HepG2 (cell line): ENCODE measurements around the gene AK3. TPM values are rescaled to one million over a fixed set of nuclear protein-coding genes. Genes with fewer than 3 reads are reported as not detected.
"Not testable (repeated sequence)": the region's sequence is repeated elsewhere in the genome, so short reads cannot be mapped to it uniquely, and the experiment has no call there.

Source experiments
- ATAC-seq: fragments of 200-7000 bp; cut with Tn5 transposase; 3 replicates; pipeline ENCODE4 v1.9.1; 2020; ENCODE audit warnings: mild to moderate bottlenecking, moderate library complexity
- BruUV-seq: library from RNA; stranded (reverse); fragments of 400-500 nt; replicated peaks from 2 replicates; lab custom pipeline; 2021; lab: Mats Ljungman, UMichigan
- CTCF ChIA-PET: fragments of 300-600 bp; formaldehyde crosslinking; extraction: SDS; loops from one replicate; lab custom pipeline; 2021; ENCODE audit warnings: low total read pairs, inconsistent platforms, low intra/inter-chr PET ratio; lab: Yijun Ruan, JAX
- POLR2A ChIA-PET: fragments of 350-600 bp; sonication (Branson Sonifier 250); formaldehyde crosslinking; loops from one replicate; lab custom pipeline; 2020; ENCODE audit warnings: antibody characterized with exemption, inconsistent platforms; lab: Yijun Ruan, JAX
- DNase-seq: peaks from one replicate; pipeline ENCODE4 v3.0.0-alpha.2; 2015; ENCODE audit warnings: low spot score
- FAIRE-seq: peaks from 3 replicates; lab custom pipeline; 2011; peaks lifted over from hg19 to GRCh38; lab: Jason Lieb, UNC
- H2AFZ ChIP-seq: one replicate; pipeline ENCODE4 v1.6.1; 2011; ENCODE audit warnings: low read length, inconsistent platforms
- H3K27ac ChIP-seq: fragments of 300-600 bp; 3 replicates; pipeline ENCODE4 v1.8.0; 2011; ENCODE audit warnings: mixed run types, mild to moderate bottlenecking, mixed read lengths, low read length, inconsistent platforms; ENCODE audit not compliant: insufficient read depth; ENCODE audit errors: extremely low read length
- H3K27me3 ChIP-seq, 2 experiments: fragments of 200-600 bp in 1 of 2; 2 replicates in 1 of 2; 3 replicates in 1 of 2; pipeline versions ENCODE4 v1.6.0 to v1.8.0; 2011; ENCODE audit warnings: low read length in 2 of 2, mild to moderate bottlenecking in 2 of 2, moderate library complexity in 2 of 2, inconsistent platforms in 1 of 2; ENCODE audit not compliant: insufficient read depth in 2 of 2, control insufficient read depth in 1 of 2
- H3K36me3 ChIP-seq, 2 experiments: fragments of 200-600 bp in 1 of 2; replicated peaks in 1 of 2; 2 replicates in 1 of 2; 3 replicates in 1 of 2; pipeline versions ENCODE4 v1.5.1 to v1.8.0; 2011; ENCODE audit warnings: low read length in 2 of 2, inconsistent platforms in 1 of 2; ENCODE audit not compliant: insufficient read depth in 2 of 2, control insufficient read depth in 1 of 2
- H3K4me1 ChIP-seq: 2 replicates; pipeline ENCODE4 v1.5.1; 2012; ENCODE audit warnings: low read length, inconsistent platforms; ENCODE audit not compliant: insufficient read depth
- H3K4me2 ChIP-seq: 2 replicates; pipeline ENCODE4 v1.6.0; 2011; ENCODE audit warnings: low read depth, low read length, inconsistent platforms
- H3K4me3 ChIP-seq, 3 experiments: fragments of 200-600 bp in 1 of 3; sonication (generic), shearing (Covaris generic) in 1 of 3; replicated peaks in 1 of 3; 2 replicates each; pipeline ENCODE4 v1.5.1; 2011 to 2016; ENCODE audit warnings: low read length in 3 of 3, inconsistent platforms in 2 of 3, low read depth in 2 of 3, mild to moderate bottlenecking in 2 of 3, control low read depth in 1 of 3, mixed read lengths in 1 of 3; ENCODE audit not compliant: insufficient read depth in 1 of 3
- H3K79me2 ChIP-seq: one replicate; pipeline ENCODE4 v1.6.1; 2011; ENCODE audit warnings: low read length, inconsistent platforms; ENCODE audit not compliant: insufficient read depth
- H3K9ac ChIP-seq: 2 replicates; pipeline ENCODE4 v1.6.0; 2011; ENCODE audit warnings: mild to moderate bottlenecking, low read depth, low read length, inconsistent platforms; ENCODE audit not compliant: insufficient read depth
- H3K9me3 ChIP-seq: 2 replicates; pipeline ENCODE4 v1.5.1; 2012; ENCODE audit warnings: mild to moderate bottlenecking, low read length
- H4K20me1 ChIP-seq: 2 replicates; pipeline ENCODE4 v1.6.0; 2011; ENCODE audit warnings: inconsistent platforms, mild to moderate bottlenecking, low read length, moderate library complexity; ENCODE audit not compliant: insufficient read depth
- ESRRA ChIP-seq: sonication (generic); formaldehyde crosslinking; IDR thresholded peaks from 2 replicates; pipeline ENCODE4 v1.5.1; 2020; ENCODE audit warnings: mild to moderate bottlenecking, low read depth, missing genetic modification reagents
- KLF9 ChIP-seq: IDR thresholded peaks from 2 replicates; pipeline ENCODE4 v1.6.1; 2016; ENCODE audit warnings: low read depth
- POLR2AphosphoS2 ChIP-seq: IDR thresholded peaks from 2 replicates; pipeline ENCODE4 v1.6.1; 2011; ENCODE audit warnings: low read depth, low read length, improper control_type of control experiment
- PTBP1 ChIP-seq: fragments of 200-400 bp; formaldehyde crosslinking; IDR thresholded peaks from 2 replicates; pipeline ENCODE4 v1.6.1; 2018; ENCODE audit warnings: low read length, low read depth; ENCODE audit not compliant: poor library complexity, severe bottlenecking
- ZNF264 ChIP-seq: sonication (generic); formaldehyde crosslinking; IDR thresholded peaks from 2 replicates; pipeline ENCODE4 v1.4.0; 2020; ENCODE audit warnings: missing genetic modification reagents
- ZSCAN25 ChIP-seq: sonication (generic); formaldehyde crosslinking; IDR thresholded peaks from 2 replicates; pipeline ENCODE4 v1.8.0; 2022; ENCODE audit warnings: mild to moderate bottlenecking, missing genetic modification reagents
- WGBS: methylation state at CpG from one replicate; pipeline ENCODE4 v1.1.6; 2017; ENCODE audit warnings: low lambda C conversion rate; 5-methylcytosine and 5-hydroxymethylcytosine counted together
- in situ Hi-C: cut with HindIII; loops from 2 replicates; pipeline ENCODE4 v1.10.0; 2017; ENCODE audit warnings: low pct_unique_long_range_greater_than_20kb; ENCODE audit not compliant: extremely low pct_ligation_motif_present
- intact Hi-C: fragments of 100-400 bp; cut with micrococcal nuclease; formaldehyde crosslinking; loops from one replicate; pipeline ENCODE4 v1.10.0; 2022; ENCODE audit not compliant: unreplicated experiment
- polyA plus RNA-seq, 8 experiments: library from polyadenylated mRNA; depleted of rRNA in 3 of 8; stranded (reverse) in 7 of 8; unstranded in 1 of 8; fragments of >200 nt; fragmentation: Illumina TruSeq in 4 of 8; extraction: Trizol in 4 of 8; gene quantifications; 2 replicates each; pipeline versions ENCODE4 v1.2.1 to v1.2.3, GENCODE V29; 2011 to 2016; ENCODE audit warnings: low read depth in 4 of 8, missing spikeins in 1 of 8, mixed read lengths in 1 of 8; ENCODE audit not compliant: insufficient read depth in 1 of 8
- total RNA-seq, 5 experiments: library from RNA; depleted of rRNA; stranded (reverse); fragments of >200 nt; fragmentation: Illumina TruSeq; extraction: Trizol; gene quantifications; 2 replicates each; pipeline ENCODE4 v1.2.3, GENCODE V29; 2016; ENCODE audit warnings: low read depth in 1 of 5
- TF ChIP-seq, protein P1 (sequence below): sonication (generic); formaldehyde crosslinking; IDR thresholded peaks from 2 replicates; pipeline ENCODE4 v1.5.0; 2020; ENCODE audit warnings: missing genetic modification reagents, mild to moderate bottlenecking, borderline replicate concordance

Gene AK3
- total and polyA plus RNA-seq, 2 of the 13 experiments (the other 11 are each of a cell fraction or from before 2014, with no cell fraction given): 76.8 to 109 TPM

DNA sequence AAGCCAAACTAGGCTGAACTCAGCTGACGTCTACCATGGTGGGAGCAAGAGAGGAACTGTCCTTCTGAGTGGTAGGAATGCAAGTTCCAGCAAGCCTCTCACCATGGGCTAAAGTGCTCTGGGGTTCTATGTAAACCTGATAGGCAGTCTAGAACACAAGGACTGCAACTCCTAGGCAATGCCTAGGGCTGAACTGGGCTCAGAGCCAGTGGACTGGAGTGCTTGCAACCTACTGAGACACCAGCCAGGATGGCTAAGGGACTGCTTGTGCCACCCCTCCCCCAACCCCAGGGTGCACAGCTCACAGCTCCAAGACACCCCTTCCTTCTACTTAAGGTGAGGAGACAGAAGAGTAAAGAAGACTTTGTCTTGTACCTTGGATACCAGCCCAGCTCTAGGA lies 39.6 kb upstream of the AK3 start:
- Histone ChIP-seq H3K27me3 (no peaks in the 10 kb centered on the region; a peak in 1 of 5 replicates), H3K4me3 (no peak overlapping the region), H3K4me1 (peaks cover 7% of the 10 kb centered on the region; the same call in 1 of the 2 replicates), H4K20me1 (no peaks in the 10 kb centered on the region), H3K9me3 (no peaks in the 10 kb centered on the region), H3K9ac (no peak overlapping the region), H3K79me2 (no peaks in the 10 kb centered on the region), H3K27ac (no peak overlapping the region), H2AFZ (no peak overlapping the region), H3K36me3 (no peaks in the 10 kb centered on the region), H3K4me2 (no peak overlapping the region)
- CTCF ChIA-PET: no interaction called here
- intact Hi-C loops: no loop called here
- FAIRE-seq (no peak), ATAC-seq (no peak), DNase-seq (no peak)
- in situ Hi-C loops: no loop called here
- BruUV-seq: no TSS peak
- TF ChIP-seq POLR2AphosphoS2 (no peak), ZNF264 (CRISPR knock-in tag) (no peak), PTBP1 (no peak), KLF9 (no peak), ZSCAN25 (CRISPR knock-in tag) (no peak), ESRRA (CRISPR knock-in tag) (no peak)
- TF ChIP-seq, protein P1, sequence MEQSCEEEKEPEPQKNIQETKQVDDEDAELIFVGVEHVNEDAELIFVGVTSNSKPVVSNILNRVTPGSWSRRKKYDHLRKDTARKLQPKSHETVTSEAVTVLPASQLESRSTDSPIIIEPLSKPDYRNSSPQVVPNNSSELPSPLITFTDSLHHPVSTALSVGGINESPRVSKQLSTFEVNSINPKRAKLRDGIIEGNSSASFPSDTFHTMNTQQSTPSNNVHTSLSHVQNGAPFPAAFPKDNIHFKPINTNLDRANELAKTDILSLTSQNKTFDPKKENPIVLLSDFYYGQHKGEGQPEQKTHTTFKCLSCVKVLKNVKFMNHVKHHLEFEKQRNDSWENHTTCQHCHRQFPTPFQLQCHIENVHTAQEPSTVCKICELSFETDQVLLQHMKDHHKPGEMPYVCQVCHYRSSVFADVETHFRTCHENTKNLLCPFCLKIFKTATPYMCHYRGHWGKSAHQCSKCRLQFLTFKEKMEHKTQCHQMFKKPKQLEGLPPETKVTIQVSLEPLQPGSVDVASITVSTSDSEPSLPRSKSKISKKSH (CRISPR knock-in tag): no peak
- 38% methylated on average over 1 of the region's 1 CpG for WGBS
- POLR2A ChIA-PET: no interaction called here

DNA sequence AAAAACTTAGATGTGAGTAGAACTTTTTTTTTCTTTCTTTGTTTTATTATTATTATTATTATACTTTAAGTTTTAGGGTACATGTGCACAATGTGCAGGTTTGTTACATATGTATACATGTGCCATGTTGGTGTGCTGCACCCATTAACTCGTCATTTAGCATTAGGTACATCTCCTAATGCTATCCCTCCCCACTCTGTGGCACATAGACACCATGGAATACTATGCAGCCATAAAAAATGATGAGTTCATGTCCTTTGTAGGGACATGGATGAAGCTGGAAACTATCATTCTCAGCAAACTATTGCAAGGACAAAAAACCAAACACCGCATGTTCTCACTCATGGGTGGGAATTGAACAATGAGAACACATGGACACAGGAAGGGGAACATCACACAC lies 34.0 kb upstream of the AK3 start:
- H4K20me1 ChIP-seq, BruUV-seq, ATAC-seq, H3K27me3 ChIP-seq, H3K4me2 ChIP-seq, H3K4me1 ChIP-seq, H3K27ac ChIP-seq, H3K79me2 ChIP-seq, H3K9ac ChIP-seq, intact Hi-C loops, POLR2A ChIA-PET, H3K36me3 ChIP-seq, H3K9me3 ChIP-seq, FAIRE-seq, CTCF ChIA-PET, DNase-seq, H2AFZ ChIP-seq, H3K4me3 ChIP-seq: not testable (repeated sequence)
- 55% methylated on average over 2 of the region's 2 CpGs for WGBS
- in situ Hi-C loops: loop anchor here (25.0 kb wide), 2 partner anchors 662 to 812 kb away; partner anchors contain the start of gene PLGRKT
